Endodermal cell (in vitro differentiated cells): ENCODE measurements around the gene IGSF3. TPM values are rescaled to one million over a fixed set of nuclear protein-coding genes. Genes with fewer than 3 reads are reported as not detected.

Source experiments
- DNase-seq: peaks from one replicate; pipeline ENCODE4 v3.0.0-alpha.2; 2017
- H3K27ac ChIP-seq: 2 replicates; pipeline ENCODE4 v1.5.1; 2013; ENCODE audit warnings: mild to moderate bottlenecking, low read depth, low read length, moderate library complexity
- H3K27me3 ChIP-seq: 2 replicates; pipeline ENCODE4 v1.6.1; 2013; ENCODE audit warnings: mild to moderate bottlenecking, low read length, moderate library complexity; ENCODE audit not compliant: insufficient read depth, control insufficient read depth, poor library complexity, severe bottlenecking
- H3K36me3 ChIP-seq: 2 replicates; pipeline ENCODE4 v1.7.0; 2013; ENCODE audit warnings: mild to moderate bottlenecking, low read length, moderate library complexity; ENCODE audit not compliant: control insufficient read depth, insufficient read depth
- H3K4me1 ChIP-seq: one replicate; pipeline ENCODE4 v1.7.0; 2013; ENCODE audit warnings: low read length; ENCODE audit not compliant: control insufficient read depth, insufficient read depth
- H3K4me3 ChIP-seq: 2 replicates; pipeline ENCODE4 v1.5.1; 2013; ENCODE audit warnings: mild to moderate bottlenecking, low read length, moderate library complexity
- H3K9ac ChIP-seq: 2 replicates; pipeline ENCODE4 v1.6.1; 2013; ENCODE audit warnings: mild to moderate bottlenecking, low read length, moderate library complexity; ENCODE audit not compliant: poor library complexity, severe bottlenecking; ENCODE audit errors: extremely low read depth
- H3K9me3 ChIP-seq: 2 replicates; pipeline ENCODE4 v1.6.1; 2013; ENCODE audit warnings: mild to moderate bottlenecking, low read length, moderate library complexity; ENCODE audit not compliant: control insufficient read depth
- H3K27ac Mint-ChIP-seq: 2 replicates; pipeline ENCODE4 v1.8.0; 2020; ENCODE audit warnings: mixed read lengths
- H3K27me3 Mint-ChIP-seq: 2 replicates; pipeline ENCODE4 v1.8.0; 2021; ENCODE audit warnings: mild to moderate bottlenecking, mixed read lengths; ENCODE audit not compliant: insufficient read depth
- H3K36me3 Mint-ChIP-seq: 2 replicates; pipeline ENCODE4 v1.8.0; 2020; ENCODE audit warnings: low read depth, mixed read lengths
- H3K4me1 Mint-ChIP-seq: 2 replicates; pipeline ENCODE4 v1.8.0; 2020; ENCODE audit warnings: mixed read lengths
- H3K4me3 Mint-ChIP-seq: 2 replicates; pipeline ENCODE4 v1.8.0; 2020; ENCODE audit warnings: mild to moderate bottlenecking, moderate library complexity, mixed read lengths
- H3K9me3 Mint-ChIP-seq: 2 replicates; pipeline ENCODE4 v1.8.0; 2020; ENCODE audit warnings: mild to moderate bottlenecking, mixed read lengths
- WGBS, 2 experiments: methylation state at CpG; one replicate each; pipeline versions ENCODE4 v1.1.5 to v1.1.7; 2013; ENCODE audit warnings: missing lambda C conversion rate in 2 of 2, mixed read lengths in 1 of 2; ENCODE audit not compliant: insufficient coverage in 1 of 2, insufficient read length in 1 of 2; 5-methylcytosine and 5-hydroxymethylcytosine counted together
- total RNA-seq, 2 donors: library from RNA; stranded (reverse); fragmentation: NEBNext Ultra II Directional in 1 of 2; extraction: Animal tissue kit (Norgen Biotek cat#: 25700) in 1 of 2; gene quantifications; 2 replicates in 1 of 2; 3 replicates in 1 of 2; pipeline ENCODE4 v1.2.1, GENCODE V29; 2021
- TF ChIP-seq, protein P1 (sequence below): fragments of 200-600 bp; sonication (generic); conservative IDR thresholded peaks from 2 replicates; pipeline ENCODE4 v1.5.0; 2021; ENCODE audit warnings: antibody characterized with exemption, mild to moderate bottlenecking

Gene IGSF3
- total RNA-seq, 2 donors from 2014 or later: 35.0 to 36.7 TPM

GRCh38 chr1:116699605-116700004 is 32.1 kb upstream of the IGSF3 start:
- Histone ChIP-seq H3K9me3 (no peaks in the 10 kb centered on the region), H3K27me3 (no peaks in the 10 kb centered on the region), H3K4me1 (no peaks in the 10 kb centered on the region), H3K4me3 (no peak overlapping the region), H3K27ac (no peak overlapping the region), H3K36me3 (no peaks in the 10 kb centered on the region), H3K9ac (no peak overlapping the region)
- H3K27me3 Mint-ChIP-seq: no peaks in the 10 kb centered on the region
- H3K4me1 Mint-ChIP-seq: peaks cover 12% of the 10 kb centered on the region
- H3K27ac Mint-ChIP-seq: no peak overlapping the region
- DNase-seq: no peak
- H3K9me3 Mint-ChIP-seq: no peaks in the 10 kb centered on the region
- TF ChIP-seq, protein P1, sequence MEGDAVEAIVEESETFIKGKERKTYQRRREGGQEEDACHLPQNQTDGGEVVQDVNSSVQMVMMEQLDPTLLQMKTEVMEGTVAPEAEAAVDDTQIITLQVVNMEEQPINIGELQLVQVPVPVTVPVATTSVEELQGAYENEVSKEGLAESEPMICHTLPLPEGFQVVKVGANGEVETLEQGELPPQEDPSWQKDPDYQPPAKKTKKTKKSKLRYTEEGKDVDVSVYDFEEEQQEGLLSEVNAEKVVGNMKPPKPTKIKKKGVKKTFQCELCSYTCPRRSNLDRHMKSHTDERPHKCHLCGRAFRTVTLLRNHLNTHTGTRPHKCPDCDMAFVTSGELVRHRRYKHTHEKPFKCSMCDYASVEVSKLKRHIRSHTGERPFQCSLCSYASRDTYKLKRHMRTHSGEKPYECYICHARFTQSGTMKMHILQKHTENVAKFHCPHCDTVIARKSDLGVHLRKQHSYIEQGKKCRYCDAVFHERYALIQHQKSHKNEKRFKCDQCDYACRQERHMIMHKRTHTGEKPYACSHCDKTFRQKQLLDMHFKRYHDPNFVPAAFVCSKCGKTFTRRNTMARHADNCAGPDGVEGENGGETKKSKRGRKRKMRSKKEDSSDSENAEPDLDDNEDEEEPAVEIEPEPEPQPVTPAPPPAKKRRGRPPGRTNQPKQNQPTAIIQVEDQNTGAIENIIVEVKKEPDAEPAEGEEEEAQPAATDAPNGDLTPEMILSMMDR: no peak
- no peak overlapping the region for H3K4me3 Mint-ChIP-seq
- H3K36me3 Mint-ChIP-seq: no peaks in the 10 kb centered on the region

GRCh38 chr1:116698244-116698595 is 30.7 kb upstream of the IGSF3 start:
- 89 to 100% methylated on average over 1 to 2 of the region's 2 CpGs for WGBS, 2 experiments
- H3K4me3 ChIP-seq: no peak overlapping the region
- Mint-ChIP-seq H3K4me3 (no peak overlapping the region), H3K27ac (no peak overlapping the region), H3K36me3 (no peaks in the 10 kb centered on the region), H3K4me1 (peaks cover 12% of the 10 kb centered on the region), H3K9me3 (no peaks in the 10 kb centered on the region), H3K27me3 (no peaks in the 10 kb centered on the region)
- no peaks in the 10 kb centered on the region for H3K36me3 ChIP-seq
- TF ChIP-seq, protein P1: no peak
- no peaks in the 10 kb centered on the region for H3K9me3 ChIP-seq
- H3K27ac ChIP-seq: no peak overlapping the region
- H3K27me3 ChIP-seq: no peaks in the 10 kb centered on the region
- no peak overlapping the region for H3K9ac ChIP-seq
- no peaks in the 10 kb centered on the region for H3K4me1 ChIP-seq
- DNase-seq: no peak

DNA sequence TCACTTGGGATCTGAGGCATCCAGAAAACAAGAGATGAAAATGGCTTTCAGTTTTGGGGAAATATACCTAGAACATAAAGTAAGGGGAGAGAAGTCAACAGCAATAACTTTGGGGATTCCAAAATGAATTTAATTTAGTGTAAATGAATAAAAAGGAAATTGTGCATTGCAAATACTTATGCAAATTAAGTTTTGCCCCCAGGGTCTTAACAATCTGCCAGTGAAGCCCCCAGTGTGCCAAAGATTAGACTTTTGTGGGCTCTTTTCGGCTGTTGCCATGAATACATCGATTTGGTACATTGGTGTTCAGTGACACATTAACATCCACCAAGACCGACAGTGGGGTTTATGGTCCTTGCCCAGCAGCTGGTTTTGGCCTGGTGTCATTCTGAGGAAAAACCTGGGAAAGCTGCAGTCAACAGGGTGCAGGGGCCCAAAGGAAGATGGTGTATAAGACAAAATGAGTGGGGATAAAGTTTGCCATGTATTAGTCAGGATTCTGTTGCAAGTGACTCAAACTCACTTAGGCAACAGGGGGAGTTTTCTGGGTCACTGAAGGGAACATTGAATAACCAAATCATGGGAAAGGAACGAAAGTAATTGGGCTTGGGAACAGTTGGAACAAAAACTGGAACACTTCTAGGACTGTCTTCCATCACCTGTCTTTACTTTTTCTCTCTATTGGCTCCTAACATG is 30.2 kb upstream of the IGSF3 start:
- TF ChIP-seq, protein P1: no peak
- H3K36me3 Mint-ChIP-seq: no peaks in the 10 kb centered on the region
- Histone ChIP-seq H3K27me3 (no peaks in the 10 kb centered on the region), H3K4me3 (no peak overlapping the region), H3K27ac (no peak overlapping the region), H3K9me3 (no peaks in the 10 kb centered on the region), H3K4me1 (no peaks in the 10 kb centered on the region), H3K36me3 (no peaks in the 10 kb centered on the region), H3K9ac (no peak overlapping the region)
- peaks cover 12% of the 10 kb centered on the region for H3K4me1 Mint-ChIP-seq
- no peak for DNase-seq
- H3K27me3 Mint-ChIP-seq: no peaks in the 10 kb centered on the region
- 89 to 94% methylated on average over 2 to 4 of the region's 4 CpGs for WGBS, 2 experiments
- no peak overlapping the region for H3K4me3 Mint-ChIP-seq
- H3K9me3 Mint-ChIP-seq: no peaks in the 10 kb centered on the region
- H3K27ac Mint-ChIP-seq: no peak overlapping the region
